Measurements from ENCODE around the gene MAPKAP1. TPM values are rescaled to one million over a fixed set of nuclear protein-coding genes. Genes with fewer than 3 reads are reported as not detected.

The MAPKAP1 gene
- total RNA-seq, 4 donors from 2014 or later: 76.5 to 141 (median 87.5) TPM

DNA sequence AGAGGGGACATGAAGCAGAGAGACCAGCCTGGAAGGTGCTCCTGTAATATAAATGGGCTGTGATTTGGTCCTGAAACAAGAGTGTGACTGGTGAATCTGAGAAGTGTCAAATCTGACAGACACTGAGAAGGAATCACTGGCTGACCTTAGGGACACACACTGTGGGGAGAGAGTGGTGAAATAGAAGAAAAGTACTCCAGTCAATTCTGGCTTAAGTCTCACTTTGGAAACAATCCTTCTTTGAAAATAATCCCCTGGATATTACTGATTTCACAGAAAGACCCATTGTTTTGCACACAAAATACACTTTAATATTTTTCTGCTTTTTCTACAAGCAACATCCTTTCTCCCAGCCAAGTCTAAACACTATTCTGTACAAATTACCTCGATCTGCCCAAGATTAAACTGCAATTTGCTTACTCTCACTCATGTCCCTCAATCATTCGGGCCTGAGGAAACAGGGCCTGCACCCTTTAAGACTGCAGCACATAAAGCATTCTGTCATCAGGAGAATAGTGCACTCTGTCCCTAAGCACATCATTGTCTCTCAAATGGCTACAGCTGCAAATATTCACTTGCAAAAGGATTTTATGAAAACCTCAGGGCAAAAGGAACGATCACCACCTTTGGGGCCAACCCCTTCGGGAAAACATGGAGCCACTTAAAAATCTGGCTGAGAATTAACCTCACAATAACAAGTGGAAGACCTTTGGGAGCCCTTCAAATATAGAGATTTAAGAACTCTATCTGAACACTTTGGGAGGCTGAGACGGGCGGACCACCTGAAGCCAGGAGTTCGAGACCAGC, 68.6 kb downstream of the MAPKAP1 start:
- Histone ChIP-seq H3K27me3 (no peaks in the 10 kb centered on the region), H3K4me1 (peaks cover 0 to 19% (median 0%) of the 10 kb centered on the region in 3 donors), H3K4me3 (no peak overlapping the region), H3K36me3 (no peaks in the 10 kb centered on the region), H3K9me3 (no peaks in the 10 kb centered on the region), H3K27ac (no peak overlapping the region)
- TF ChIP-seq EP300 (IDR thresholded peaks at IDR 0.05): no peak
- TF ChIP-seq, protein P1, sequence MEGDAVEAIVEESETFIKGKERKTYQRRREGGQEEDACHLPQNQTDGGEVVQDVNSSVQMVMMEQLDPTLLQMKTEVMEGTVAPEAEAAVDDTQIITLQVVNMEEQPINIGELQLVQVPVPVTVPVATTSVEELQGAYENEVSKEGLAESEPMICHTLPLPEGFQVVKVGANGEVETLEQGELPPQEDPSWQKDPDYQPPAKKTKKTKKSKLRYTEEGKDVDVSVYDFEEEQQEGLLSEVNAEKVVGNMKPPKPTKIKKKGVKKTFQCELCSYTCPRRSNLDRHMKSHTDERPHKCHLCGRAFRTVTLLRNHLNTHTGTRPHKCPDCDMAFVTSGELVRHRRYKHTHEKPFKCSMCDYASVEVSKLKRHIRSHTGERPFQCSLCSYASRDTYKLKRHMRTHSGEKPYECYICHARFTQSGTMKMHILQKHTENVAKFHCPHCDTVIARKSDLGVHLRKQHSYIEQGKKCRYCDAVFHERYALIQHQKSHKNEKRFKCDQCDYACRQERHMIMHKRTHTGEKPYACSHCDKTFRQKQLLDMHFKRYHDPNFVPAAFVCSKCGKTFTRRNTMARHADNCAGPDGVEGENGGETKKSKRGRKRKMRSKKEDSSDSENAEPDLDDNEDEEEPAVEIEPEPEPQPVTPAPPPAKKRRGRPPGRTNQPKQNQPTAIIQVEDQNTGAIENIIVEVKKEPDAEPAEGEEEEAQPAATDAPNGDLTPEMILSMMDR (IDR thresholded peaks at IDR 0.05): no peak
- TF ChIP-seq POLR2AphosphoS5 (IDR thresholded peaks at IDR 0.05): no peak
- TF ChIP-seq POLR2A (IDR thresholded peaks at IDR 0.05): no peak
- ATAC-seq: no peak
- 74 to 88% methylated on average over 3 of the region's 7 CpGs for WGBS, 2 donors (ENCODE audit: low coverage in 1 of 2)

DNA sequence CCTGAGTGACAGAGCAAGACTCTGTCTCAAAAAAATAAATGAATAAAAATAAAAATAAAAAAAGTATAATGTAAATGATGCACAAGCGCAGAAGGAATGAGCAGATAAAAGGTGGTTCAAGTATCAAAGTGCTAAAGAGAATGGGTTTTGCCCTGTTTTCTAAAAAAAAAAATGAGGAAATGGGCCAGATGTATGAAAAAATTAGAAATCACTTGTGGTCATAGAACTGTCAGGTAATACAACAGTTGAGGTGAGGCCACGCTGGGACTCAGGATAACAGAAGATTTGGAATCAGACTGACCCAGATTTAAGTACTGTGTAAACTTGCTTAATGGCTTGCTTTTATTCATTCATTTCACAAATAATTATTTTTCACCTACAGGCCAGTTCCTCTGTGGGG, 69.8 kb downstream of the MAPKAP1 start:
- ATAC-seq: no peak
- Histone ChIP-seq H3K27ac (no peak overlapping the region), H3K36me3 (no peaks in the 10 kb centered on the region), H3K9me3 (no peaks in the 10 kb centered on the region), H3K4me1 (peaks cover 0 to 31% (median 0%) of the 10 kb centered on the region in 3 donors), H3K27me3 (no peaks in the 10 kb centered on the region), H3K4me3 (no peak overlapping the region)
- 97% methylated on average over 2 of the region's 2 CpGs for WGBS, 2 donors (ENCODE audit: low coverage in 1 of 2)
- TF ChIP-seq POLR2AphosphoS5 (IDR thresholded peaks at IDR 0.05) (no peak), EP300 (IDR thresholded peaks at IDR 0.05) (no peak), POLR2A (IDR thresholded peaks at IDR 0.05) (no peak)

DNA sequence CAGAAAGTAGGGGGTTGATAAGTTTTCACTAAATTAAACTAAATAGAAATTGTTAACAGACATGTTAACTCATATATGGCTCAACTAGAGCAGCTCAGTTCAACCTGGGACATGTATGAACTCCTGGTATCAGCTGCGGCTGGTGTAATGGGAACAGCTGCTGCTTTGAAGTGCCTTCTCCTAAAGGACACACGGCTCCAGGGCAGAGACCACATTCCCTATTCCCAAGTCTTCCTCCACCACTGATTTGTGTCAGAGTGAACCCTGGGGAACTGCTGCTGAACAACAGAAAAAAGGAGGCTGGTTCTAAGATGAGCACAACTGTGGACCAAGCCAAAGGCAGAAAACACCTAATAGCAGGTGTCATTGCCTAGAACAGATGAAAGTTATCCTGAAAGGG, 71.1 kb downstream of the MAPKAP1 start:
- H3K27ac ChIP-seq: no peak overlapping the region
- peaks cover 0 to 41% (median 0%) of the 10 kb centered on the region in 3 donors for H3K4me1 ChIP-seq
- H3K36me3 ChIP-seq: no peaks in the 10 kb centered on the region
- ATAC-seq: no peak
- no peaks in the 10 kb centered on the region for H3K27me3 ChIP-seq
- H3K9me3 ChIP-seq: no peaks in the 10 kb centered on the region
- no peak overlapping the region for H3K4me3 ChIP-seq
- TF ChIP-seq POLR2AphosphoS5 (IDR thresholded peaks at IDR 0.05) (no peak), EP300 (IDR thresholded peaks at IDR 0.05) (no peak), POLR2A (IDR thresholded peaks at IDR 0.05) (no peak)
- TF ChIP-seq, protein P1 (IDR thresholded peaks at IDR 0.05): no peak
- 100% methylated on average over 1 of the region's 2 CpGs; no CpG with 5 or more reads in 1 of the 2 donors for WGBS, 2 donors (ENCODE audit: low coverage in 1 of 2)

DNA sequence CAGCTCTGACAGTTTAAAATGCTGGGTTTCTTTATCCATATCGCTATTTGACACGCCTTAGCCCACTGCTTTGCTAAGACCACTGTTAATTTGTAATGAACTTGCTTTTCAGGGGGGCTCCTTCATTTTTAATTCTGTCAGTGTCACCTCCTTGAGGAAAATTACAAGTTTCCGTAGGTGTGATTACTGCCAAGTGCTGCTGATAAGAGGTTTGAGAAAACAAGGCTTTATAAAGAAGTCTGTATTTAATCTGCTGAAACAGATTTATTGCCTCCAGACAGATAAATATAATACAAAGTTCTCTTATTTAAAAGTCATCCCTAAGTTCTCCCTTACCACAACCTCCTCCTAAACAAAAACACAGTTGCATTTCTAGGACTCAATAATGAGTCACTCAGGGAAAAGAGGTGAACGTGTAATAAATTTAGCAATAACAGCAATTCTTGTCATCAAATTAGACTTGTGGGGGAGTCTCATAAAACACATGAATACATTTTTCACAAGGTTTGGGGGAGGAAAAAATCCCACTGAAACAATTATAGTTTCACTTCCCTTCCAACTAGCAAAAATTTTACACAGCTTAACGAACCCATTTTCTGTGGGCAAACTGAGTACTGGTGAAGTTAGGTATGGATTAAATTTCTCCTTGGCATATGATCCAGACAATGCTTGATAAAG, 72.8 kb downstream of the MAPKAP1 start:
- H3K36me3 ChIP-seq: no peaks in the 10 kb centered on the region
- H3K4me1 ChIP-seq: peaks cover 0 to 41% (median 0%) of the 10 kb centered on the region in 3 donors
- H3K27ac ChIP-seq: no peak overlapping the region
- no peaks in the 10 kb centered on the region for H3K27me3 ChIP-seq
- TF ChIP-seq POLR2A (IDR thresholded peaks at IDR 0.05) (no peak), POLR2AphosphoS5 (IDR thresholded peaks at IDR 0.05) (no peak), EP300 (IDR thresholded peaks at IDR 0.05) (no peak)
- TF ChIP-seq, protein P1 (IDR thresholded peaks at IDR 0.05): no peak
- no peak overlapping the region for H3K4me3 ChIP-seq
- 68 to 78% methylated on average over 5 of the region's 5 CpGs for WGBS, 2 donors (ENCODE audit: low coverage in 1 of 2)
- no peak for ATAC-seq
- no peaks in the 10 kb centered on the region for H3K9me3 ChIP-seq

DNA sequence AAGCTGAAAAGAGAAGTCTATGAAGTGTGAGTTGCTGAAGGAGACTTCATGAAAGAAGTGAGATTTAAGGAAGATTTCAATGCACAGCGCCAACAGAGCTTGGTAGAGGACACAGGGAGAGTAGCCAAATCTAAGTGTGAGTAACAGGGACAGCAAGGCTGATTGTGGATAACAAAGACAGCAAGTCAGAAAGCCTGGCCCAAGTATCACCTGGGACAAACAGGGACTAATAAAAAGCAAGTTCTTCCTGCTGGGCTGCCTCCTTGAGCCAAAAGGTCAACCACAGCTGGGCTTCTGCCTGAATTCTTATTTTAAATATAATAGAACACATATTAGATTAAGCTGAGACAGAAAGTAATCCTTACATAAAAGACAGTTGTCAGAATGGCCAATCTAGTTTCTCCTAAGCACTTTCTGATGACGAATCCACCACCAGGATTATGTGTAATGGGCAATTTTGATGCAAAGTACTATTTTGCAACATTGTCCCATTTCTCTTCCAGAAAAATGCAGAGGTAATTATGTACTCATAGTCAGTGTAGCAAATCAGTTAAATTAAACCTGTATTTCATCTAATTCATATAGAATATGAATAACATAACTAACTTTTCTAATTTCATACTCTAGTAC, 73.8 kb downstream of the MAPKAP1 start:
- H3K4me3 ChIP-seq: no peak overlapping the region
- TF ChIP-seq EP300 (IDR thresholded peaks at IDR 0.05) (no peak), POLR2AphosphoS5 (IDR thresholded peaks at IDR 0.05) (no peak), POLR2A (IDR thresholded peaks at IDR 0.05) (no peak)
- TF ChIP-seq, protein P1 (IDR thresholded peaks at IDR 0.05): no peak
- peaks cover 0 to 33% (median 0%) of the 10 kb centered on the region in 3 donors for H3K4me1 ChIP-seq
- no peaks in the 10 kb centered on the region for H3K9me3 ChIP-seq
- H3K27ac ChIP-seq: no peak overlapping the region
- WGBS, 2 donors (ENCODE audit: low coverage in 1 of 2): 80 to 95% methylated on average over 1 to 2 of the region's 2 CpGs
- H3K36me3 ChIP-seq: no peaks in the 10 kb centered on the region
- no peaks in the 10 kb centered on the region for H3K27me3 ChIP-seq
- ATAC-seq: no peak

Data from gastroesophageal sphincter (tissue), 4 donors.